Activated effector memory CD4-positive, alpha-beta T cell treated with anti-CD3 and anti-CD28 coated beads, Interleukin-2, amount 50 U/mL, for 16 hours (primary cell): ENCODE results near the gene GAS1.

Experiments
- DNase-seq: peaks from one replicate; pipeline ENCODE4 v3.0.0-alpha.2; 2020

The GAS1 gene

GRCh38 chr9:86921151-86921923 is 26.0 kb downstream of the GAS1 start:
- no peak for DNase-seq

GRCh38 chr9:86918556-86918955 is 28.8 kb downstream of the GAS1 start:
- no peak for DNase-seq

GRCh38 chr9:86912210-86912609 is 35.1 kb downstream of the GAS1 start:
- no peak for DNase-seq

- DNase-seq: no peak
These were observed 37.9 kb downstream of the GAS1 start for GRCh38 chr9:86909388-86909787.

GRCh38 chr9:86908261-86908660 is 39.0 kb downstream of the GAS1 start:
- no peak for DNase-seq

- DNase-seq: no peak
These were observed 40.0 kb downstream of the GAS1 start for GRCh38 chr9:86907346-86907745.

- no peak for DNase-seq
These were observed 43.6 kb downstream of the GAS1 start for GRCh38 chr9:86903734-86904085.

- DNase-seq: no peak
These were observed 44.1 kb downstream of the GAS1 start for GRCh38 chr9:86902991-86903733.

GRCh38 chr9:86902586-86902985 is 44.7 kb downstream of the GAS1 start:
- no peak for DNase-seq

GRCh38 chr9:86902176-86902575 is 45.1 kb downstream of the GAS1 start:
- no peak for DNase-seq

GRCh38 chr9:86901511-86901910 is 45.8 kb downstream of the GAS1 start:
- DNase-seq: no peak
